Activated T-cell treated with anti-CD3 and anti-CD28 coated beads for 1 hour (primary cell): ENCODE measurements around the gene VENTX.
"Not testable (repeated sequence)": the region's sequence is repeated elsewhere in the genome, so short reads cannot be mapped to it uniquely, and the experiment has no call there.

Source experiments
- DNase-seq: peaks from one replicate; pipeline ENCODE4 v3.0.0-alpha.2; 2020; ENCODE audit warnings: low read depth

VENTX gene

GRCh38 chr10:133214468-133215410 lies 22.9 kb upstream of the VENTX start:
- no peak for DNase-seq

DNA sequence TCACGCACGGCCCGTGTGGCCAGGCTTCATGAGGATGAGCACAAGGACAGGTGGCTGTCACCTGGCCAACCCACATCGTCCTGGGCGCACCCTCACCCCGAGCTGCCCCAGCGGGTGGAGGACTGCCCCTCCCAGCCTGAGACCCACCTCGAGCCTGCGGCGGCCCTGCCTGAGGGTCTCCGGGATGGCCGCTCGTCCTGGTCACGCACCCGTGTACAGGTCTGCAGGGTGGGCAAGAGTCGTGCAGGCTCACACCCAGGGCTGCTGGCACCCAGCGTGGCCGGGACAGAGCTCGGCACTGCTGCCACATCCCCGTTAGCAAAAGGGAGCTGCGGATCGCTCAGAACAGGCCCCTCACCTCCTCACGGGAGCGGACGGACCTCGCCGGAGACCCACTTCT lies 22.1 kb upstream of the VENTX start:
- DNase-seq: no peak

GRCh38 chr10:133216776-133217175 lies 20.9 kb upstream of the VENTX start:
- DNase-seq: no peak

GRCh38 chr10:133217800-133218589 lies 19.7 kb upstream of the VENTX start:
- DNase-seq: no peak

DNA sequence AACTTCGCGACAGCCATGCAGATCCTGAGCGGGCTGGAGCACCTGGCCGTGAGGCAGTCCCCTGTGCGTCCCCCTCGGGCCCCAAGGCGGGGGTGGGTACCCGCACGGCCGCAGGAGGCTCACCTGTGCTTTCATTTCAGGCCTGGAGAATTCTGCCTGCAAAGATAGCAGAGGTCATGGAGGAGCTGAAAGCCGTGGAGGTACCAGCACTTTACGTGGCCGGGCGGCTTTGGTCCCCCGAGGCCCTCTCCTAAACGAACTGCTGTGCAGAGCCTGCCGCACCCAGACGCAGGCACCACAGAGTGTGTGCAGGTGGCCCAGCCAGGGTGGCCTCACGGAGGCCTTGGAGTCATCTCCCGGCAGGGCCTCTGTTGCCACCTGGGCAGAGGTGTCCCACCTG lies 18.8 kb upstream of the VENTX start:
- no peak for DNase-seq

- DNase-seq: no peak
Measured at GRCh38 chr10:133219782-133220181, 17.9 kb upstream of the VENTX start.

- DNase-seq: no peak
Measured at GRCh38 chr10:133221331-133221730, 16.3 kb upstream of the VENTX start.

GRCh38 chr10:133221756-133222155 lies 15.9 kb upstream of the VENTX start:
- DNase-seq: not testable (repeated sequence)

DNA sequence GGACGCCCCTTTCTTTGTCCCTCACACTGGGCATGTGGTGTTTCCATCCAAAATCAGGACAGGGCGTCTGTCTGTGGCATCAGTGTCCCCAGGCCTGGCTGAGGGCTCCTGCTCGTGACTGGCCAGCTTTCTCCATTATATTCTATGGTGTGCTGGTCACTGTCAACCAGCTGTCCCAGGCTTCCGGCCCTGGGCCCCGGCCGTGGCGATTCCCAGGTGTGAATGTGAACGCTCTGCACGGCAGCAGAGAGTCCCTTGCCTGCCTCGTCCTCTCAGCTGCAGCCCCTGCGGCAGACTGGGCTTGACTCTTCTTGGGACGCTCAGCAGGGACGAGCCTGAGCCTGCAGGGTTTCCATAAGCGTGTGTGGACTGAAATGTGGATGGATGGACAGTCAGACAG lies 13.6 kb upstream of the VENTX start:
- DNase-seq: no peak

- DNase-seq: no peak
Measured at GRCh38 chr10:133224756-133225372, 12.8 kb upstream of the VENTX start.

GRCh38 chr10:133225707-133226191 lies 11.9 kb upstream of the VENTX start:
- DNase-seq: no peak

DNA sequence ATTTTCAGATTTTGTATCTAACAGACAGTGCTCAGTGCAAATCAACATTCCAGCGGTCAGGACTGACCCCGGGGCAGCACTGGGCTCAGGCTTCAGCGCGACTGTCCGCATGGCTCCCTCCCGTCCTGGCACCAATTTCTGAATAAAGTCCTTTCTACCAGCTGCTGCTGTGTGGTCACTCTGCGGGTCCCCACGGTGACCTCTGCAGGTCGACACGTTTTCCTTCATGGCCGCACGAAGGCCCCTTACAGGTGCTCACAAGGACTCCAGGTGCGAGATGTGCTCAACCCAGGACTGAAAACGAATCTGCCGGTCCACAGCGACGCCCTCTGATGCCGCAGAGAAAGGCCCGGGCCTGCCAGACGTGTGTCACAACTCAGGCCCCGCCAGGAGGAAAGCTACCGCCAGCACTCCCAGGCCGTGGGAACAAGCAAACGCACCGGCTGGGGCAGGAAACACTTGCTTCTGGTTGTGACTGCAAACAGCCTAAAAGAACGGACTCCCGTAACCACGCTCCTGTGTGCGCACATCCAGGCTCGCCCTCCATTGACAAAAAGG lies 11.3 kb upstream of the VENTX start:
- DNase-seq: no peak

DNA sequence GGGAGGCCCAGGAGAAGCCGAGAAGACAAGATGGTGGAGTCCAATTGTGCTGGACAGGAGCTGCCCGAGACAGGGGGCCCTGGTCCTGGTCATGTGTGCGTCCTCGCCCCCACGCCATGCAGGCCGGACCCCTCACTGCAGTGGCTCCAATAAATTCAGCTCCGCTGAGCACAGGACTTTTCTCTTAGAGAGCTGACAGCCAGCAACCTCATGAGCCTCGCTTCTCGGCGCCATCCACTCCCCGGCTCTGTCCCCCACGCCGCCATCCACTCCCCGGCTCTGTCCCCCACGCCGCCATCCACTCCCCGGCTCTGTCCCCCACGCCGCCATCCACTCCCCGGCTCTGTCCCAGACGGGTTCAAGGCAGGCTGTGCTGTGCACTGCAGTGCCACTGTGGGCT lies 10.4 kb upstream of the VENTX start:
- DNase-seq: no peak

DNA sequence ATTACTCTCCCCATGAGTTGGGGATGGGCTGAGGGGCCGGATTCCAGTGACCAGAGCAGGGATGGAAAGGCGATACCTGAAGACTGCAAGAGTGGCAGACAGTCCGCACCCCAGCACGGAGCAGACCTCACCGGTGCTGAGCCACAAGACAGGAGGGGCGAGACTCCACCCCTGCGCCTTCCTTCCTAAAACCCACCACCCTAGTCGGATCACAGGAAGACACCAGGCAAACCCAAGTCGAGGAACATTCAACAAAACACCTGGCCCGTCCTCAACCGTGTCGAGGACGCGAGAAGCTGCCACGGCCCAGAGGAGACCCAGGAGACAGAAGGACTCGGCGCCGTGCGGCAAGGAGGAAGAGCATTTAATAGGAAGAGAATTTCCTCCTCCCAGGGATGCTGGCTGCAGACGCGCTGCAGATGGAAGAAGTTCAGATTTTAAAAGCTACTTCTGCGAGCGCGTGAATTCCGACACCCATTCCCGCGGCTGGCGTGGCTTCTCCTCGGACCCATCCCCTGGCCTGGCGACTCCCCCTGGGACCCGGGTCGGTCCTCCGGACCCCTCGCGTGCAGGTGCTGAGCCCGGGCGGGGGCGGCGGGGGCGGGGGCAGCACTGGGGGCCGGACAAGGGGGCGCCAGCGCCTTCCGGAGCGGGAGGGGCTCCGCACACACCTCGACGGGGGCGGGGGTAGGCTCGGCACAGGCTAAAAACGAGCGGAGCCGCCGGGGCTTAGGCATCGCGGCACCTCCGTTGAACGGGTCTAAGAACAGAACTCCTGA lies 8.2 kb upstream of the VENTX start:
- no peak for DNase-seq

DNA sequence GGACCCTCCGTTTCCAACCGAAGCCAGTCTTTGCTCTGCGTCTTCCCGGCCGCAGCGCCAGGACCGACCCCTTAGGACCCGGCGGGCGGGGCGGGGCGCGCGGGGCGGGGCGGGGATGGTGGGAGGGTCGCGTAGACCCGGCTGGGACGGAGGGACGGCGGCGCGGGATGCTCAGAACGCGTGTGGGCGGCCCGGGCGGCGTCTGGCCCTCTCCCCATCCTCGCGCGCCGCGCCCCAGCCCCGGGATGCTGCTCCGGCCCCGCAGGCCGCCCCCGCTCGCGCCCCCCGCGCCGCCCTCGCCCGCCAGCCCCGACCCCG lies 7.7 kb upstream of the VENTX start, which contains the start of gene UTF1:
UTF1 (plus strand) TSS at position 174 of the 318 bp plus-strand sequence; CDS start at position 246, 72 bp downstream.
- no peak for DNase-seq

DNA sequence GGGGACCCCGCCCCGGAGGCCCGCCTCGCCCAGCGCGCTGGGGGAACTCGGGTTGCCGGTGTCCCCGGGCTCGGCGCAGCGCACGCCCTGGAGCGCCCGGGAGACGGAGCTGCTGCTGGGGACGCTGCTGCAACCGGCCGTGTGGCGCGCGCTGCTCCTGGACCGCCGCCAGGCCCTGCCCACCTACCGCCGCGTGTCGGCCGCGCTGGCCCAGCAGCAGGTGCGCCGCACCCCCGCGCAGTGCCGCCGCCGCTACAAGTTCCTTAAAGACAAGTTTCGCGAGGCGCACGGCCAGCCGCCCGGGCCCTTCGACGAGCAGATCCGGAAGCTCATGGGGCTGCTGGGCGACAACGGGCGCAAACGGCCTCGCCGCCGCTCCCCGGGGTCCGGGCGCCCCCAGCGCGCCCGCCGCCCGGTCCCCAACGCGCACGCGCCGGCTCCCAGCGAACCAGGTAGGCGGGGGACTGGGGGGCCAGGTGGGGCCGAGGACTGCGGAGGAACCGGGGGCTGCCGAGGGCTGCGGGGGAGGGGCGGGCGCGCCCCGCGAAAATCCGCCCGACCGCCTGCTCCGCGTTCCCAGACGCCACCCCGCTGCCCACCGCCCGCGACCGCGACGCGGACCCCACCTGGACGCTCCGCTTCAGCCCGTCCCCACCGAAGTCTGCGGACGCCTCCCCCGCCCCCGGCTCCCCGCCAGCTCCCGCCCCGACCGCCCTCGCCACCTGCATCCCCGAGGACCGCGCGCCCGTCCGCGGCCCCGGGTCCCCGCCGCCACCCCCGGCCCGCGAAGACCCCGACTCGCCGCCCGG lies 7.1 kb upstream of the VENTX start:
- DNase-seq: no peak

- no peak for DNase-seq
Measured at GRCh38 chr10:133231244-133231945, 6.3 kb upstream of the VENTX start.

- DNase-seq: no peak
Measured at GRCh38 chr10:133231946-133232574, 5.6 kb upstream of the VENTX start.

DNA sequence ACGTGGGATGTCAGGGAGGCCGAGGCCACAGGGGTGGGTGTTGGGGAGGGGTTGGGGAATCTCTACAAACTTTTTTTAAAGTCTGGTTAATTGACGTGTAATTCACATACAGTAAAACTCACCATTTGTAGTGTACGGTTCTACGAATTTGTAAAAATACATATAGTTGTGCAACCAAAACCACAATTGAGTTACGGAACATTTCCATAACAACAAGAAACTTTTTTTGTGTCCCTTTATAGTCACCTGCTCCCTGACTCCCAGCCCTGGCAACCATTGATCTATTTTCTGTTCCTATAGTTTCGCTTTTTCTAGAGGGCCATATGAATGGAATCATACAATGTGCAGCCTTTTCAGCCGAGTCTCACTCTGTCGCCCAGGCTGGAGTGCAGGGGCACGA lies 2.9 kb upstream of the VENTX start:
- not testable (repeated sequence) for DNase-seq
